Ovary (tissue), 9 donors: ENCODE data around the gene RNF223. TPM values are rescaled to one million over a fixed set of nuclear protein-coding genes. Genes with fewer than 3 reads are reported as not detected.

Source experiments
- DNase-seq, 5 donors: peaks; one replicate each; pipeline ENCODE4 v3.0.0-alpha.2; 2019 to 2020
- H3K27ac ChIP-seq, 2 donors: fragments of 200-600 bp; one replicate each; pipeline versions ENCODE4 v1.5.1 to v1.8.0; 2019 to 2022
- H3K27me3 ChIP-seq: fragments of 200-600 bp; one replicate; pipeline ENCODE4 v1.8.0; 2022
- H3K36me3 ChIP-seq: fragments of 200-600 bp; sonication (generic); one replicate; pipeline ENCODE4 v1.5.1; 2019
- H3K4me1 ChIP-seq: one replicate; pipeline ENCODE4 v1.8.1; 2013; ENCODE audit warnings: mild to moderate bottlenecking, moderate library complexity; ENCODE audit not compliant: insufficient read depth
- H3K4me3 ChIP-seq: fragments of 200-600 bp; sonication (generic); one replicate; pipeline ENCODE4 v1.5.1; 2017
- H3K9me3 ChIP-seq, 2 donors: fragments of 200-600 bp in 1 of 2; sonication (generic) in 1 of 2; one replicate each; pipeline versions ENCODE4 v1.5.1 to v1.8.1; 2013 to 2019; ENCODE audit warnings: mild to moderate bottlenecking in 1 of 2, moderate library complexity in 1 of 2
- CTCF ChIP-seq, 3 donors: fragments of 450-650 bp in 2 of 3; fragments of 200-600 bp in 1 of 3; IDR thresholded peaks; one replicate each; pipeline versions ENCODE4 v1.5.1 to v1.8.0; 2016 to 2022; ENCODE audit warnings: antibody characterized with exemption in 3 of 3, mild to moderate bottlenecking in 1 of 3
- EP300 ChIP-seq: sonication (generic); formaldehyde crosslinking; IDR thresholded peaks from one replicate; pipeline ENCODE4 v1.6.1; 2017; ENCODE audit warnings: antibody characterized with exemption
- POLR2A ChIP-seq: fragments of 450-650 bp; IDR thresholded peaks from one replicate; pipeline ENCODE4 v1.6.1; 2017; ENCODE audit warnings: antibody characterized with exemption, mild to moderate bottlenecking, moderate library complexity
- WGBS, 3 donors: extraction: QIAGEN DNeasy Blood & Tissue Kit in 1 of 3; methylation state at CpG; one replicate each; pipeline versions ENCODE4 v1.1.5 to v1.1.7; 2013 to 2017; 5-methylcytosine and 5-hydroxymethylcytosine counted together
- intact Hi-C, 4 donors: fragments of 100-400 bp; cut with DNase I; formaldehyde crosslinking; loops; one replicate each; pipeline versions ENCODE4 v1.11.0 to v1.15.1; 2022 to 2023
- polyA plus RNA-seq, 2 donors: library from polyadenylated mRNA; stranded (reverse); fragments of 200-250 nt in 1 of 2; fragments of 350-450 nt in 1 of 2; fragmentation: Illumina TruSeq in 1 of 2; extraction: RNeasy Lipid Tissue Mini Kit (QIAGEN cat#74804) in 1 of 2; gene quantifications; one replicate each; pipeline ENCODE4 v1.2.3, GENCODE V29; 2013 to 2014
- total RNA-seq, 7 donors: library from RNA; depleted of rRNA in 2 of 7; stranded (reverse); fragments of >200 nt in 2 of 7; fragmentation: NEBNext Ultra II Directional in 3 of 7; extraction: Animal tissue kit (Norgen Biotek cat#: 25700) in 3 of 7; gene quantifications; one replicate each; pipeline versions ENCODE4 v1.1.0 to v1.2.4, GENCODE V29; 2016 to 2023
- donor health status: DM: no; HTN: no; CAD: no; lungs with moderate emphysema.
- donor health status: DM: no; HTN: no; CAD: no.
- donor health status: Bipolar disorder and iron deficiency.
- donor health status: DM: yes; HTN: yes; CAD: no.
- donor health status: DM: no; HTN: no; CAD: no.
- donor health status: DM: yes; HTN: yes; CAD: no.

The RNF223 gene
- total and polyA plus RNA-seq, 9 donors: 0.36 to 0.92 TPM; not detected in 7

DNA sequence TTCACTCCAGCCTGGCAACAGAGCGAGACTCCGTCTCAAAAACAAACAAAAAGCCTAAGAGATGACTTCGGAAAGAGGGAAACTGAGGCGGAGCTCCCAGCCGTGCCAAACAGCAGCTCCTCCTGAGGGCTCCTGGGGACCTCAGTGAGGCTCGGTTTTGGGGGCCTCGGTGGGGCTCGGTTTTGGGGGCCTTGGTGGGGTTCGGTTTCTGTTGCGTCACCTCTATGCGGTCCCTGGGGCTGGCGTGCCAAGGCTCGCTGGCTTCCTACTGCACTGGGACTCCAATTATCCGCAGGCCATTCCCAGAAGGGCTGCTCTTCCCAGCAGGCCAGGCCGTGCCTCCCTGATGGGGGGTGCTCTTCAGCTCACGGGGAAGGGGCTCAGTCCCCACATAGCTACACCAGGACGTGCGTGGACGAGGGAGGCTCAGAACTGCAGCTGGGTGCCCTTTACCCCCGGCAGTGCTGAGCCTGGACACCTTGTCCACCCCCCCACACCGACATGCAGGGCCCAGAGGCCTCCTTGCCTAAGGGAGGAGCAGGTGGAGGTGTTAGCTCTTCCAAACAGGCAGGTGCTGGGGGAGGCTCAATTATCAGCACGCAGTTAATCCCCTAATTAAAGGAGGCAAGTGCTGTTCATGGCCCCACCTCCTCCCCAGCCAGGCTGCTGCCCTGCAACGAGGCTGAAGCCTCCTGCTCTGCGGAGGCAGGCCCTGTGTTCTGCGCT, 46.9 kb upstream of the RNF223 start:
- intact Hi-C loops: loop anchor here in 3 of 4 donors (5.0 kb wide), 1 partner anchor 171 kb away; no protein-coding TSS in a partner anchor
- Histone ChIP-seq H3K36me3 (no peaks in the 10 kb centered on the region), H3K27me3 (no peaks in the 10 kb centered on the region), H3K9me3 (no peaks in the 10 kb centered on the region), H3K27ac (no peak overlapping the region), H3K4me1 (no peaks in the 10 kb centered on the region), H3K4me3 (no peak overlapping the region)
- 64 to 74% (median 66%) methylated on average over 22 to 25 of the region's 25 CpGs for WGBS, 3 donors
- DNase-seq: no peak
- TF ChIP-seq EP300 (no peak), POLR2A (no peak), CTCF (IDR thresholded peaks at IDR 0.05) (no peak)

DNA sequence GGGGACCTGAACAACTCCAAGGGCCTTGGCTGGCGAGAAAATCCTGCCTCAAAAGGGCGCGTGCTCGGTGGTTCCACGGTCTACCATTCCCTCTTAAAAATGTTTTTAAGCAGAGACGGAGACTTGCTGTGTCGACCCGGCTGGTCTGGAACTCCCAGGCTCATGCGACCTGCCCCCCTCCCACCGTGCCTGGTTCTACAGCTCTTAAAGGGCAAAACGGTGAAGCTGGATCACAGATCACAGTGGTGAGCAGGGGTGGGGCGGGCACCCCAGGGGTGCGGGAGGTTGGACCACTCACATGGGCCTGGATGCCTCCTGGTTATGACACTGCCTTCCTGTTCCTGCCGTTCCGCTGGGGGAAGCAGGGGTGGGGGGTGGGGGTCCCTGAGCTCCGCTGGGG, 46.0 kb upstream of the RNF223 start:
- H3K36me3 ChIP-seq: no peaks in the 10 kb centered on the region
- 58 to 70% (median 64%) methylated on average over 14 to 16 of the region's 16 CpGs for WGBS, 3 donors
- no peaks in the 10 kb centered on the region for H3K9me3 ChIP-seq
- no peak overlapping the region for H3K27ac ChIP-seq
- H3K27me3 ChIP-seq: no peaks in the 10 kb centered on the region
- H3K4me3 ChIP-seq: no peak overlapping the region
- TF ChIP-seq CTCF (IDR thresholded peaks at IDR 0.05) (no peak), EP300 (no peak), POLR2A (no peak)
- intact Hi-C loops: loop anchor here in 3 of 4 donors (5.0 kb wide), 1 partner anchor 172 kb away; no protein-coding TSS in a partner anchor
- peaks cover 1% of the 10 kb centered on the region for H3K4me1 ChIP-seq
- peak in 2 of 5 donors; percentile 11 to 24 for DNase-seq

DNA sequence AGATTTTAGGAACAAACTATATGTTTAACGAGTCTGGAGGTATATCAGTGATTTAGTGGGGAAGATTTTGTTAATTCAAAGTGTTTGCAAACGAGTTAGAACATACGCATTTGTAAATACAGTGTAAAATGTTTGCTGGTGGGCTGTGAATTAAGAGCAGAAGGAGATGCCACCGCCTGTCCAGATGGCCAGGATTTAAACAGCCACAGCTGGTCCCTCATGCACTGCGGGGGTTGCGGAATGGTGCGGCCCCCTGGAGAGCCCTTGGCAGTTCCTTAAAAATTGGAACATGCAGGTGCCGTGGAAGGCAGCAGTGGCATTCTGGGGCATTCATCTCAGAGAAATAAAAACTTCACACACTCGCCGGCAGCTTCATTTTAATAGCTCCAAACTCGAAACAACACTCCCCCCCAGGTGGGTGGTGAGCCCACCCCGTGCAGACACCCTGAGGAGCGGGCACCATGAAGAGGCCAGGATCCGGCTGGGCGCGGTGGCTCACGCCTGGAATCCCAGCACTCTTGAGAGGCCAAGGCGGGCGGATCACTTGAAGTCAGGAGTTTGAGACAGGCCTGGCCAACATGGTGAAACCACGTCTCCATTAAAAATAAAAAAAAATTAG, 45.3 kb upstream of the RNF223 start:
- Histone ChIP-seq H3K36me3 (no peaks in the 10 kb centered on the region), H3K27ac (no peak overlapping the region), H3K4me3 (no peak overlapping the region), H3K4me1 (peaks cover 3% of the 10 kb centered on the region), H3K9me3 (no peaks in the 10 kb centered on the region), H3K27me3 (no peaks in the 10 kb centered on the region)
- WGBS, 3 donors: 66 to 73% (median 72%) methylated on average over 20 of the region's 20 CpGs
- peak in 2 of 5 donors; percentile 10 to 29 for DNase-seq
- intact Hi-C loops: loop anchor here in 1 of 4 donors (10.0 kb wide), 1 partner anchor 255 kb away; the partner anchor contains the start of gene AURKAIP1
- no peak for TF ChIP-seq POLR2A
- TF ChIP-seq CTCF (IDR thresholded peaks at IDR 0.05): no peak
- no peak for TF ChIP-seq EP300

DNA sequence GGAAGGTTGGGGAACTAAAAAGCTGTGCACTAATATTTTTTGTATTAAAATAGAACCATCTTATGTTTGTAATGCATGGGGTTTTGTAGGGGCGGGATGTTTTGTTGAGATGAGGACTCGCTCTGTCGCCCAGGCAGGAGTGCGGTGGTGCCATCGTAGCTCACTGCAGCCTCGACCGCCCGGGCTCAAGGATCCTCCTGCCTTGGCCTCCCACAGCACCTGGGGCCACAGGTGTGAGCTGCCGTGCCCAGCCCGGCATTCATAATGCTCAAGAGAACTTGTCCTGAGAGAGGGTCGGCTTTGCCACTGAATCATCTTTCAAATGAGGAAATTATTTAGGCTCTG, 44.7 kb upstream of the RNF223 start:
- H3K4me3 ChIP-seq: no peak overlapping the region
- H3K27me3 ChIP-seq: no peaks in the 10 kb centered on the region
- intact Hi-C loops: loop anchor here in 1 of 4 donors (10.0 kb wide), 1 partner anchor 256 kb away; the partner anchor contains the start of gene AURKAIP1

More for the DNA sequence above, 44.7 kb upstream of the RNF223 start:
- H3K4me1 ChIP-seq: peaks cover 3% of the 10 kb centered on the region
- TF ChIP-seq POLR2A: no peak
- peak in 1 of 5 donors; percentile 11 for DNase-seq
- no peaks in the 10 kb centered on the region for H3K36me3 ChIP-seq
- WGBS, 3 donors: 78 to 85% (median 80%) methylated on average over 11 of the region's 11 CpGs
- H3K27ac ChIP-seq: no peak overlapping the region
- H3K9me3 ChIP-seq: no peaks in the 10 kb centered on the region
